Measurements from ENCODE around the gene WDR4.

Gene WDR4

DNA sequence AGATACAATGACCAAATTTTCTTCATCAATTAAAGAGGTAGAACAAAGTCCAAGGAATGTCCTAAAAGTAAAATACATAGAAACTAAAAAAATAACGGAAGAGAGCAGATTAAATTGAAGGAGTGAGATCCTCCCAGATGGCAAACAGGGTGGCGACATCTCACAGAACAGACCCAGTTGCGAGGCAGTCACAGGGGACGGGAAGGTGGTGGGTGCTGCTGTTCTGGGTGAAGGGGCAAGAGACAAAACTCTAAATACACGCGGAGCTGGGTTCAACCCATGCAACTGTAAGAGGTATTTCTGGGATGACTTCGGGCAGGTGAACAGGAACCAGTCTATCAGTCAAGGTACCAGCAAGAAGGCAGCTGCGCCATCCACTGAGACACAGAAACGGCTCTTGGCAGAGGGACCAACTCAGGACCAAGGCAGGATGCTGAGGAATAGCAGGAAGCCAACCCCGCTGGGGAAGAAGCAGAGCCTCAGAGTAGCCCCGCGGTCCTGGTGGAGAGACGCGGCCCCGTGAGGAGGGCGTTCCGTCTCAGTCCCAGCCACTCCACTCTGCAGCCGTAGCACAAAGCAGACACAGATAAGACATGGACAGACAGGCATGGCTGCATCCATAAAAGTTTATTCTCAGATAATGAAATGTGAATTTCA, 32.2 kb downstream of the WDR4 start:
- H2AFZ ChIP-seq (ENCODE audit: low read length), result no peak overlapping the region
- no peak for TF ChIP-seq EZH2 (IDR thresholded peaks at IDR 0.05; ENCODE audit: borderline replicate concordance, low read length)
- TF ChIP-seq, protein P1, sequence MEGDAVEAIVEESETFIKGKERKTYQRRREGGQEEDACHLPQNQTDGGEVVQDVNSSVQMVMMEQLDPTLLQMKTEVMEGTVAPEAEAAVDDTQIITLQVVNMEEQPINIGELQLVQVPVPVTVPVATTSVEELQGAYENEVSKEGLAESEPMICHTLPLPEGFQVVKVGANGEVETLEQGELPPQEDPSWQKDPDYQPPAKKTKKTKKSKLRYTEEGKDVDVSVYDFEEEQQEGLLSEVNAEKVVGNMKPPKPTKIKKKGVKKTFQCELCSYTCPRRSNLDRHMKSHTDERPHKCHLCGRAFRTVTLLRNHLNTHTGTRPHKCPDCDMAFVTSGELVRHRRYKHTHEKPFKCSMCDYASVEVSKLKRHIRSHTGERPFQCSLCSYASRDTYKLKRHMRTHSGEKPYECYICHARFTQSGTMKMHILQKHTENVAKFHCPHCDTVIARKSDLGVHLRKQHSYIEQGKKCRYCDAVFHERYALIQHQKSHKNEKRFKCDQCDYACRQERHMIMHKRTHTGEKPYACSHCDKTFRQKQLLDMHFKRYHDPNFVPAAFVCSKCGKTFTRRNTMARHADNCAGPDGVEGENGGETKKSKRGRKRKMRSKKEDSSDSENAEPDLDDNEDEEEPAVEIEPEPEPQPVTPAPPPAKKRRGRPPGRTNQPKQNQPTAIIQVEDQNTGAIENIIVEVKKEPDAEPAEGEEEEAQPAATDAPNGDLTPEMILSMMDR (IDR thresholded peaks at IDR 0.05; ENCODE audit: low read length), result no peak
- no peaks in the 10 kb centered on the region for H3K27me3 ChIP-seq (ENCODE audit: insufficient read depth, low read length)
- no peaks in the 10 kb centered on the region for H3K9me3 ChIP-seq (ENCODE audit: low read length)
- H3K4me1 ChIP-seq (ENCODE audit: insufficient read depth, low read length, severe bottlenecking), result no peaks in the 10 kb centered on the region
- H3K27ac ChIP-seq (ENCODE audit: low read depth, low read length, poor library complexity, severe bottlenecking), result no peak overlapping the region
- no peaks in the 10 kb centered on the region for H3K79me2 ChIP-seq (ENCODE audit: insufficient read depth, low read length)
- H3F3A ChIP-seq (ENCODE audit: insufficient read depth, low read length), result no peaks in the 10 kb centered on the region
- H3K9ac ChIP-seq (ENCODE audit: low read length), result no peak overlapping the region
- peaks cover 95% of the 10 kb centered on the region for H3K36me3 ChIP-seq (ENCODE audit: insufficient read depth, low read length)
- no peaks in the 10 kb centered on the region for H3K9me2 ChIP-seq (ENCODE audit: low read depth, low read length)
- H3K4me3 ChIP-seq (ENCODE audit: low read depth, low read length, poor library complexity, severe bottlenecking), result no peak overlapping the region
- H3K4me2 ChIP-seq (ENCODE audit: low read length), result no peak overlapping the region
- no peaks in the 10 kb centered on the region for H4K20me1 ChIP-seq (ENCODE audit: insufficient read depth, low read length)

DNA sequence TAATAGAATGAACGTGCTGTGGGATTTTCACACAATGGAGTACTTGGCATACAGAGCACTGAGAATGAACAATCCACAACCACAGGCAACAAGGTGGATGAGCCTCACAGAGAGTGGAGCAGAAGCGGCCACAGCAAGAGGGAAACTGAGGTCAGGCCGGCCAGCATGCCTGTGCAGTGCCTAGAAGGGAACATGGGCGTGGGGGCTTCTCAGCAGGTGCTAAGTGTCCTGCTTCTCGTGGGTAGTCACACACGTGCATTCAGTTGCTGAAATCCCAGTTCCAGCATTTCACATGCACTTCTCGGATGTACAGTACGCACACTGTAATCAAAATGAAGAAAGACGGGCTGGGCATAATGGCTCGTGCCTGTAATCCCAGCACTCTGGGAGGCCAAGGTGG, 33.1 kb downstream of the WDR4 start:
- no peaks in the 10 kb centered on the region for H3K79me2 ChIP-seq (ENCODE audit: insufficient read depth, low read length)
- no peak overlapping the region for H2AFZ ChIP-seq (ENCODE audit: low read length)
- H4K20me1 ChIP-seq (ENCODE audit: insufficient read depth, low read length), result no peaks in the 10 kb centered on the region
- H3K27me3 ChIP-seq (ENCODE audit: insufficient read depth, low read length), result no peaks in the 10 kb centered on the region
- no peaks in the 10 kb centered on the region for H3F3A ChIP-seq (ENCODE audit: insufficient read depth, low read length)
- no peak overlapping the region for H3K4me3 ChIP-seq (ENCODE audit: low read depth, low read length, poor library complexity, severe bottlenecking)
- H3K27ac ChIP-seq (ENCODE audit: low read depth, low read length, poor library complexity, severe bottlenecking), result no peak overlapping the region
- no peak overlapping the region for H3K9ac ChIP-seq (ENCODE audit: low read length)
- H3K4me2 ChIP-seq (ENCODE audit: low read length), result no peak overlapping the region
- H3K4me1 ChIP-seq (ENCODE audit: insufficient read depth, low read length, severe bottlenecking), result no peaks in the 10 kb centered on the region
- no peaks in the 10 kb centered on the region for H3K9me2 ChIP-seq (ENCODE audit: low read depth, low read length)
- peaks cover 94% of the 10 kb centered on the region for H3K36me3 ChIP-seq (ENCODE audit: insufficient read depth, low read length)
- no peak for TF ChIP-seq EZH2 (IDR thresholded peaks at IDR 0.05; ENCODE audit: borderline replicate concordance, low read length)
- TF ChIP-seq, protein P1 (IDR thresholded peaks at IDR 0.05; ENCODE audit: low read length), result no peak
- H3K9me3 ChIP-seq (ENCODE audit: low read length), result no peaks in the 10 kb centered on the region

DNA sequence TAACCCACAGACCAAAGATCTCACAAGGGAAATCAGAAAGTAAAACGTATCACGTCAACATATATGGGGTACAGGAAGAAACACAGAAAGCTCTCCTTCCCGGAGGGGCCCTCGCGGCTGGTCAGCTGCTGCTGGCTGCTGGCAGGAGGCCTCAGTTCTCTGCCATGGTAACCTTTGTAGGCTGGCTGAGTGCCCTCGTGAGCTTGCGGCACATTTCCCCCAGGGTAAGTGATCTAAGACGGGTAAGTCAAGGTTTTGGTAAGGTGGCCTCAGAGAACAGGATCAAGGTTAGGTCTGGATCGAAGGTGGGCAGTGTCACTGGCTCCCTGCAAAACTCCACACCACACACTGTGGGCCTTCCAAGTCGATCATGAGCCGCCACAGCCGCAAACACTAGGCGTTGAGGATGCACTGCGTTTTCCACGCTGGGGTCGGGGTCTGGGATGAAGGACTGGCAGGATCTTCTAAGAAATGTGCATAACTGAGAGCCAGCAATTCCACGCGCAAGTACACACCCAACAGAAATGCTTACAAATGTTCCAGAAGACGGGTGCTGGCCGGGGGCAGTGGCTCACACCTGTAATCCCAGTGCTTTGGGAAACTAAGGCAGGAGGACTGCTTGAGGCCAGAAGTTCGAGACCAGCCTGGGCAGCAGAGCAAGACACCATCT, 33.9 kb downstream of the WDR4 start:
- Histone ChIP-seq H3K9me3 (ENCODE audit: low read length) (no peaks in the 10 kb centered on the region), H3K9me2 (ENCODE audit: low read depth, low read length) (no peaks in the 10 kb centered on the region), H3K4me1 (ENCODE audit: insufficient read depth, low read length, severe bottlenecking) (no peaks in the 10 kb centered on the region), H3K36me3 (ENCODE audit: insufficient read depth, low read length) (peaks cover 96% of the 10 kb centered on the region), H3K4me3 (ENCODE audit: low read depth, low read length, poor library complexity, severe bottlenecking) (no peak overlapping the region), H3K27me3 (ENCODE audit: insufficient read depth, low read length) (no peaks in the 10 kb centered on the region), H2AFZ (ENCODE audit: low read length) (no peak overlapping the region), H3K4me2 (ENCODE audit: low read length) (no peak overlapping the region), H3K27ac (ENCODE audit: low read depth, low read length, poor library complexity, severe bottlenecking) (no peak overlapping the region), H4K20me1 (ENCODE audit: insufficient read depth, low read length) (no peaks in the 10 kb centered on the region), H3F3A (ENCODE audit: insufficient read depth, low read length) (no peaks in the 10 kb centered on the region), H3K79me2 (ENCODE audit: insufficient read depth, low read length) (no peaks in the 10 kb centered on the region), H3K9ac (ENCODE audit: low read length) (no peak overlapping the region)
- no peak for TF ChIP-seq EZH2 (IDR thresholded peaks at IDR 0.05; ENCODE audit: borderline replicate concordance, low read length)
- TF ChIP-seq, protein P1 (IDR thresholded peaks at IDR 0.05; ENCODE audit: low read length), result no peak
